Smooth muscle cell (in vitro differentiated cells): ENCODE results near the gene DGKQ. TPM values are rescaled to one million over a fixed set of nuclear protein-coding genes. Genes with fewer than 3 reads are reported as not detected.

Experiments used
- DNase-seq: peaks from one replicate; lab custom pipeline; 2025; ENCODE audit not compliant: unreplicated experiment; lab: John Stamatoyannopoulos, UW
- H2AFZ ChIP-seq: fragments of 200-600 bp; sonication (generic); 2 replicates; pipeline ENCODE4 v1.6.0; 2016; ENCODE audit warnings: antibody characterized with exemption, low read depth, mild to moderate bottlenecking
- H3F3A ChIP-seq: fragments of 200-600 bp; sonication (generic); 2 replicates; pipeline ENCODE4 v1.6.0; 2017; ENCODE audit warnings: antibody characterized with exemption, low read depth
- H3K27ac ChIP-seq: fragments of 200-600 bp; sonication (generic); 2 replicates; pipeline ENCODE4 v1.5.1; 2016; ENCODE audit warnings: low read depth, mild to moderate bottlenecking
- H3K27me3 ChIP-seq: fragments of 200-600 bp; sonication (generic); 2 replicates; pipeline ENCODE4 v1.6.1; 2016; ENCODE audit warnings: low read depth, mild to moderate bottlenecking
- H3K36me3 ChIP-seq: fragments of 200-600 bp; sonication (generic); 2 replicates; pipeline ENCODE4 v1.5.1; 2016; ENCODE audit warnings: low read depth
- H3K4me1 ChIP-seq: fragments of 200-600 bp; sonication (generic); 2 replicates; pipeline ENCODE4 v1.5.1; 2016; ENCODE audit warnings: low read depth
- H3K4me2 ChIP-seq: fragments of 200-600 bp; sonication (generic); 2 replicates; pipeline ENCODE4 v1.6.0; 2016; ENCODE audit warnings: mild to moderate bottlenecking
- H3K4me3 ChIP-seq: fragments of 200-600 bp; sonication (generic); 2 replicates; pipeline ENCODE4 v1.5.1; 2016; ENCODE audit warnings: mild to moderate bottlenecking
- H3K79me2 ChIP-seq: fragments of 200-600 bp; sonication (generic); 2 replicates; pipeline ENCODE4 v1.6.0; 2016; ENCODE audit warnings: low read depth, mild to moderate bottlenecking
- H3K9ac ChIP-seq: fragments of 200-600 bp; sonication (generic); 2 replicates; pipeline ENCODE4 v1.6.0; 2016; ENCODE audit warnings: low read depth
- H3K9me3 ChIP-seq: fragments of 200-600 bp; sonication (generic); replicated peaks from 2 replicates; pipeline ENCODE4 v1.5.1; 2016; ENCODE audit warnings: low read depth
- H4K20me1 ChIP-seq: fragments of 200-600 bp; sonication (generic); 2 replicates; pipeline ENCODE4 v1.6.0; 2016; ENCODE audit warnings: low read depth
- CTCF ChIP-seq: fragments of 200-600 bp; sonication (generic); IDR thresholded peaks from 2 replicates; pipeline ENCODE4 v1.5.1; 2017; ENCODE audit warnings: borderline replicate concordance, mild to moderate bottlenecking, antibody characterized with exemption; ENCODE audit not compliant: insufficient read depth, poor library complexity, severe bottlenecking
- WGBS: methylation state at CpG from one replicate; pipeline ENCODE4 v1.1.7; 2016; ENCODE audit warnings: low lambda C conversion rate; 5-methylcytosine and 5-hydroxymethylcytosine counted together
- polyA plus RNA-seq: library from polyadenylated mRNA; unstranded; fragments of >200 nt; fragmentation: Nextera tagmentation; extraction: Ambion mirVana; gene quantifications from 2 replicates; pipeline ENCODE4 v1.2.1, GENCODE V29; 2016
- total RNA-seq: library from RNA; depleted of rRNA; stranded (reverse); fragments of >200 nt; gene quantifications from 2 replicates; pipeline ENCODE4 v1.2.3, GENCODE V29; 2014

Gene DGKQ
- total and polyA plus RNA-seq, 2 experiments from 2014 or later, result 4.2 to 16.2 TPM

GRCh38 chr4:1006856-1007255 is 33.5 kb upstream of the DGKQ start:
- no peak for TF ChIP-seq CTCF
- Histone ChIP-seq H3K9me3 (no peaks in the 10 kb centered on the region), H3K4me1 (peaks cover 8% of the 10 kb centered on the region), H3K4me3 (no peak overlapping the region), H3K27me3 (peaks cover 66% of the 10 kb centered on the region), H3K9ac (no peak overlapping the region), H3K27ac (no peak overlapping the region), H3F3A (peaks cover 9% of the 10 kb centered on the region), H3K4me2 (no peak overlapping the region), H3K79me2 (no peaks in the 10 kb centered on the region), H3K36me3 (no peaks in the 10 kb centered on the region), H4K20me1 (peaks cover 8% of the 10 kb centered on the region), H2AFZ (no peak overlapping the region)
- 90% methylated on average over 5 of the region's 5 CpGs for WGBS
- DNase-seq, result no peak

- H3K9me3 ChIP-seq, result no peaks in the 10 kb centered on the region
- no peak overlapping the region for H3K27ac ChIP-seq
- no peak overlapping the region for H3K9ac ChIP-seq
- H2AFZ ChIP-seq, result no peak overlapping the region
- H3K36me3 ChIP-seq, result no peaks in the 10 kb centered on the region
- no peaks in the 10 kb centered on the region for H3K79me2 ChIP-seq
- no peak overlapping the region for H3K4me2 ChIP-seq
- no peak for DNase-seq
- no peaks in the 10 kb centered on the region for H4K20me1 ChIP-seq
- no peak overlapping the region for H3K4me3 ChIP-seq
- H3K27me3 ChIP-seq, result peaks cover 86% of the 10 kb centered on the region
- H3F3A ChIP-seq, result no peaks in the 10 kb centered on the region
- no peak for TF ChIP-seq CTCF
- WGBS, result 90% methylated on average over 24 of the region's 25 CpGs
- H3K4me1 ChIP-seq, result peaks cover 4% of the 10 kb centered on the region
Observed at GRCh38 chr4:1004557-1005485, 31.5 kb upstream of the DGKQ start.

GRCh38 chr4:1004071-1004418 is 30.7 kb upstream of the DGKQ start:
- 93% methylated on average over 9 of the region's 13 CpGs for WGBS
- no peak for DNase-seq
- peaks cover 87% of the 10 kb centered on the region for H3K27me3 ChIP-seq

More at GRCh38 chr4:1004071-1004418, 30.7 kb upstream of the DGKQ start:
- no peaks in the 10 kb centered on the region for H3F3A ChIP-seq
- no peaks in the 10 kb centered on the region for H3K36me3 ChIP-seq
- no peak overlapping the region for H3K4me3 ChIP-seq
- H3K9me3 ChIP-seq, result no peaks in the 10 kb centered on the region
- no peak overlapping the region for H3K4me2 ChIP-seq
- H4K20me1 ChIP-seq, result no peaks in the 10 kb centered on the region
- no peak overlapping the region for H2AFZ ChIP-seq
- no peak overlapping the region for H3K27ac ChIP-seq
- no peaks in the 10 kb centered on the region for H3K79me2 ChIP-seq
- peaks cover 1% of the 10 kb centered on the region for H3K4me1 ChIP-seq
- H3K9ac ChIP-seq, result no peak overlapping the region
- no peak for TF ChIP-seq CTCF
